COR-L47 (cell line): ENCODE results near the gene LRRK1.

Source experiments
- DNase-seq: peaks from one replicate; lab custom pipeline; 2025; lab: John Stamatoyannopoulos, UW

LRRK1 gene

GRCh38 chr15:100892013-100892355 lies 27.2 kb upstream of the LRRK1 start:
- DNase-seq = no peak

DNA sequence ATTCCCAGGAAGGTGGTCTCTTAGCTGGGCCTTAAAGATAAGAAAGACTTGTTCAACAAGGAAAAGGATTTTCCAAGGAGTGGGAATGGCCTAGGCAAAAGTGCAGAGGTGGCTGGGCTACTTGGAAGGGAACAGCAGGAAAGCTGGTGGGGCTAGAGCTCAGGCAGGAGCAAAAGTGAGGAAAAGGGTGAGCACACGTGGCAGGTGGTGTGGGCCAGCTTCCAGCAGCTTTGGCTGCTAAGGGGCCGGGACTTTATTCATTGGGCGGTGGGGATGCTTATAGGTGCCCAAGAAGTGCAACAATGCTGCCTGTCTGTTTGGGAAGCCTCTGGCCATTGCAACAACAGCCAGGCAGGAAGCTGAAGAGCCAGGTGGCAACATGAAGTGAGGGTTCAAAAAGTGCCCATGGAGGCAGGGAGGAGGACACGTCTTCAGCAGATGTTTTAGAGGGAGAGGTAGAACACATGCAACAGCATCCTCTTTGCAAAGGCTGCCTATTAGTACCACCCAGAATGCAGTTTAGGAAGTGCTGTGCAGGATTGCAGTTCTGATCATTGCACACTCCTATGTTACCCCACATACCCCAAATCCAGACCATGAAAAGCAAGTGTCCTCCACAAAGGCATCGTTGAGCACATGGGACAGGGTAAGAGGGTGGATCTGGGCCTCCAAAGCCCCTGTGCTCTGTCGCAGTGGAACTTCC lies 25.7 kb upstream of the LRRK1 start:
- no peak for DNase-seq

- DNase-seq = no peak
These were observed 25.2 kb upstream of the LRRK1 start for GRCh38 chr15:100893964-100894295.

GRCh38 chr15:100895721-100896120 lies 23.4 kb upstream of the LRRK1 start:
- DNase-seq = no peak

GRCh38 chr15:100897221-100898151 lies 21.7 kb upstream of the LRRK1 start:
- no peak for DNase-seq

GRCh38 chr15:100898152-100898490 lies 21.0 kb upstream of the LRRK1 start:
- DNase-seq = no peak

- DNase-seq = no peak
These were observed 20.3 kb upstream of the LRRK1 start for GRCh38 chr15:100898661-100899462.

GRCh38 chr15:100899601-100900000 lies 19.6 kb upstream of the LRRK1 start:
- DNase-seq = no peak

DNA sequence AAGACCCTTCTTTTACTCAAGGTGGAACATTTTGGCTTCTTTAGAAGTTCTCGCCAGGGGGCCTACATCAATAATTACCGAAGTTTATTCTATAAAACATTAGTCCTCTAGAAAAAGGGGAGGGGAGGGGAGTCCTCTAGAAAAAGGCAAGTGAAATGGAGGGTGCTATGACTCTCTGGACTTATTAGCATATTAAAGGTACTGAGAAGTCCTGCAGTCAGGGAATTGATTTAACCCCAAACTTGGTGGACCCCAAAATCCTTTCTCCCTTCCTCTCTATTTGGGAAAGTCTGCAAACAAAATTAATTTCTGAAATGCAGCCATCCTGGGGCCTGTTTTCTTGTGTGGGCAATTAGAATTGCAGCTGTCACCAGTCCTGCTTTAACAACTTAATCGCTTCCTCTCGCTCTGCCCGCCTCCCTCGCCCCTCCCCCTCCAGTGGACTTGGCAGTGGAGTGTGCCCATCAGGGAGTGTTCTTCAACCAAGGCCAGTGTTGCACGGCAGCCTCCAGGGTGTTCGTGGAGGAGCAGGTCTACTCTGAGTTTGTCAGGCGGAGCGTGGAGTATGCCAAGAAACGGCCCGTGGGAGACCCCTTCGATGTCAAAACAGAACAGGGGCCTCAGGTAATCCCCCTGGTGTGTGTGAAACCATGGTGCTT lies 18.9 kb upstream of the LRRK1 start:
- peak; percentile 68 for DNase-seq

- no peak for DNase-seq
These were observed 18.4 kb upstream of the LRRK1 start for GRCh38 chr15:100900795-100901169.

DNA sequence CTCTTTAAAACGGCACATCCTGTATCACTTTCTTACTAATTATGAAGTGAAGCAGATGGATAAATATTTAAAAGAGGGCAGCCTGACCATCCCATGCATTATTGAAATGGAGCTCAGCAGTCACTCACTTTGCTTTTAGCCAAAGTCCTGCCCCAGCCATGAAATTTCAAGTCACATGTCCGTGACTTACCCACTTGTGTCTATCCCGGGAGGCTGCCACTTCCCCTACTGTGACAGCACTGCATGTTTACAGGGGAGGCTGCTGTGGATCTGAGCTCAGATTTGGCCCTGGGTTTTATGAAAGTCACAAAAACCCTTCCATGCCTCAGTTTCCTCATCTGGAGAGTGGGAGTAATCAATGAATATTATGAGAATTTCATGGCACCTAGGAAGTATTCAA lies 17.9 kb upstream of the LRRK1 start:
- DNase-seq = no peak

DNA sequence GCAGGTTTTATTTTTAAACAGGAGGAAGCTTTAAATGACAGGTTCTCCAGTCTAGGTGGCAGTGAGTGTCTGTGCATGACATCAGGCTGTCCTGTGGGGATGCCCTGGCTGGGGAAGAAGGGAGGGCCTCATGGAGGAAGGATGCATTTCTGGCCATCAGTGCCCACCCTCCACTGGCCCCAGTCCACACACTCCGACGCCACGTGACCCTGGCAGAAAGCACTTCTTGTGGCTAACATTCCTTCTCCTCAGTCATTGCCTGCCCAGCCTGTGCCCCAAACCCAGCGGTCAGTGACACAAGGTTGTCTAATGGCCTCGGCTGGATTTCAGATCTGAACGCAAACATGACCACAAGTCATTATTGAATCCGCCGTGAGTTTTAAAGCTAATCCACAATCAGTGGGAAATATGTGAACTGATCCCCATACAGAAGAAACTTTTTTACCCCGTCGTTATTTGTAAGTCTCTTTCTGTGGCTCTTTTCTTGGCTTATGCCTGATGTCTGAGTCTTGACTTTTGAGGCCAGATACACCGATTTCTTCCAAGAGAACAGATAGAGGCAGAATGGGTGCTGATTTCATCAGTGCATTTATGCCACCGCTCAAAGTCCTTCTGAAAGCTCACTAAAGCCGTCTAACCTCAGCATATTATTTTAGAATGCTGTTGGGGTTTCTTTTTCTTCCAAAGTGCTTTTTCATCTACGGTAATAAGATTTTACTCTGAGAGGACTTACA lies 17.3 kb upstream of the LRRK1 start:
- no peak for DNase-seq

DNA sequence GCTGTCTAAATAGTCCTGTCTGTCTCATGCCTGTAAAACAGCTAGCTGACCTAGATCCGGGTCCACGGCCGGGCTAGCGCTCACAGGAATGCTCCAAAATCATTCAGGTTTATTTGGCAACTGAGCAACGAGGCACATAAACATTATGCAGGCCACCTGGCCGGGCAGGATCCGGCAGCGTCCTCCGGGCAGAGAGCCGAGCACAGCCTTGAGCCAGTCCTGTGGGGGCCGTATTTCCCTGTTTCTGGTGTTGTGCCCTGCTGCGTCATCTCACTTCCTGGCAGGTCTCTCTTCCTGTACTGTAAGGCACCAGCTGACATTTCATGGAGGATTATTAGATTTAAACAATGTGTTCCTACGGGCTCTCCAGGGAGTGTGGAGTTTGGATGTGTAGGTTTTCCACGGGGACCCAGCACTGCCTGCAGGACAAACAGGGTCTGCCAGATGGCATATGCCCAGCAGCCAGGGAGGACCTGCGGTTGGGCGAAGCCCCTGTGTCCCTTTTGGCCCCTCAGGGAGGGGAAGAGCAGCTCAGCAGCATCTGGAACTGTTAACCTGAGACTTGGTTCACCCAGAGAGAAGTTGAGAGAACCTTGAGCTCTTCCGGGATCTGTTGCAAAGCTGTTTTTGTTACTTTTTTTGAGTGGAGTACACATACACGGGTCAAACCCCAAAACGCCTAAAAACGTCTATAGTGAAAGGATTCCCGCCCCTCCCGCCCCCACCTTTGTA lies 16.6 kb upstream of the LRRK1 start:
- peak; percentile 10 for DNase-seq

DNA sequence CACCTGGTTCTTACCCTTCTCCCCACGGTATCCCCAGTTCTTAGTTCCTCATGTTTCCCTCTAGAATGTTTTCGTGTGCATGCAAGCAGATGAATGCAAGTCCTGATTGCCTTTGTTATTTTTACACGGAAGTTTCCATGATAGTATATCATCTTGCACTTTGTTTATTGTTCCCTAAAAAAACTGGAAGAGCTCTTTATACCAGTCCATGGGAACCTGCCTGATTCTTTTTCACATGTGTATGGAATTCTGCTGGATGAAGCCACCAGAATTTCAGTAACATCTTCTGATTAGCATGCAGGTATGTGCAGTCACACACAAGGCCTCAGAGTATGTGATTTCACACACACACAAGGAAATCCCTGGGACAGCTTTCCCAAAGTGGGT lies 16.0 kb upstream of the LRRK1 start:
- no peak for DNase-seq

- DNase-seq = no peak
These were observed 13.3 kb upstream of the LRRK1 start for GRCh38 chr15:100905850-100906249.

DNA sequence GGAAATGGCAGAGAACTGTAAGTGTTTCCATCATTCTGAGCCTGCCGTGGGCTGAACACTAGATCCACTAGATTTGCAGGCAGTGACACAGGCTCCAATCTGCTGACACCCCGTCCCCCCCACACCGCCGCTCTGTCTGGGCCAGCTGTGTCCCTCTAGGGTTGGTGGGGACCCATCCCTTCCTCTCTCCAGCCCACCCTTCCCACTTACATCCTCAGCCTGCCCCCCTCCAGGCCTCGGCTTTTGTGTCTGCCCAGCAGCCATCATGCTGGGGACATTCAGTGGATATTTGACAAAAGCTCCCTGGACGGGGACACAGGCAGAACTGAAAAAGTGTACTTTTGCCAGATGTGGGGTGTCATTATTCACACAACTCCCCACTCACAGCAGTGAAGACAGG lies 10.7 kb upstream of the LRRK1 start:
- DNase-seq = no peak

DNA sequence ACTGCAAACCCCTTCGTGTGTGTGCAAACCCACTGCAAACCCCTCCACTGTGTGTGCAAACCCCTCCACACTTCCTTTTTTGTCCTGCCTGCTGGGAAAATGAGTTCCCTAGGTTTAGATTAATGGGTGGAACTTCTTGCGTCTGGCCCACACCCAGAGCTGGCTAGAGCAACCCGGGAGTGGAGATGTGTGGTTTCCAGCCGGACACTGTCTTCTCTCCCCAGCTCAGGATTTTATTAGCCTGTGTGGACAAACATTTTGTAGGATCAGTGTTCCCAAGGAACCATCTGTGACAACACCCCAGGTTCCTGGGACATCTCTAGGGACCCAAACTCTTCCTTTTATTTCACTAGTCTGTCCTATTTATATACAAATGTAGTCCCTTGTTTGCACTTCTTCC lies 9.6 kb upstream of the LRRK1 start:
- no peak for DNase-seq

- no peak for DNase-seq
These were observed 8.9 kb upstream of the LRRK1 start for GRCh38 chr15:100909989-100910955.

DNA sequence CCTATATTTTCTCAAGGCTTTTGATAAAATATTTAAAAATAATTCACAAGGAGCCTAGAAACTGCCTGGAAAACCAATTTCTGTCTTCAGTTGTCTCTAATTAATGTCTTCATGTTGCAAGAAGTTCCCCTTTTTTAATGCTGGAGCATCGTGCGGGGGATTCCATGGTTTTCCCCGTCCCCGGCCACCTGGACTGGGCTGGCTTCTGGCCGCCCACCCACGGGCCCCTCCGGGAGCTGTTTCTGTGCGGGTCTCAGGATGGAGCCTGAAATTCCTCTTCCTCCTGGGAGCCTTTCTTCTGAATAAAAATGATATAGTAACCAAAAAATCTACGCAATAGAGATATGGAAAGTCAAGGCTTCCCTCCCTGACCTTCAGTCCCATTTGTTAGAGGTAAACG lies 8.1 kb upstream of the LRRK1 start:
- no peak for DNase-seq

DNA sequence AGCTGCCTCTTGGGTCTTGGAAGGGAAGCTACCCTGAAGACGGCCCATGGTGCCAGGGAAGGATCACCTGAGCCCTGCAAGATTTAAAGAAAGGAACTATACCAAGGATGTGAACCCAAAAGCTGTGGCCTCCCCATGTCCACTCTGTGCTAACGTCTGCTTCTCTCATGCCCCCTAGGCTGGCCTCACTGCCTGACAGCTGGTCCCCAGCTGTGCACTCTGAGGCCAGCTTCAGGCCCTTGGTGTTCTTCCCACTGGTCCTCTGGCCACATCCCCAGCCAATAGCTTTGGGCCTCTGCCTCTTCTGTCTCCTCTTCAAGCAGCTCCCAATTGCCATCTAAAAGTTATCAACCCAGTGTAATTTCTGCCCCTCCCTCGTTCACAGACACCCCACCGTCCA lies 5.2 kb upstream of the LRRK1 start:
- no peak for DNase-seq
